ENCODE data around the gene FFAR4.

DNA sequence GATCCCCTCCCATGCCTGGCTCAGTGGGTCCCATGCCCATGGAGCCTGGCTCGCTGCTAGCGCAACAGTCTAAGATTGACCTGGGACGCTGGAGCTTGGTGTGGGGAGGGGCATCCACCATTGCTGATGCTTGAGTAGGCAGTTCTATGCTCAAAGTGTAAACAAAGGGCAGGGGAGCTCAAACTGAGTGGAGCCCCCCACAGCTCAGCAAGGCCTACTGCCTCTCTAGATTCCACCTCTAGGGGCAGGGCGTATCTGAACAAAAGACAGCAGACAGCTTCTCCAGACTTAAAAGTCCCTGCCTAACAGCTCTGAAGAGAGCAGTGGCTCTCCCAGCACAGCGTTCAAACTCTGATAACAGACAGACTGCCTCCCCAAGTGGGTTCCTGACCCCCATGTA is 31.2 kb upstream of the FFAR4 start:
- TF ChIP-seq ZNF274 (IDR thresholded peaks at IDR 0.05; ENCODE audit: low read depth, low read length) (no peak), SUZ12 (IDR thresholded peaks at IDR 0.05; ENCODE audit: extremely low read depth, insufficient read depth, insufficient read length) (no peak), YY1 (IDR thresholded peaks at IDR 0.05; ENCODE audit: insufficient read depth, insufficient read length) (no peak)

All from NT2/D1 (cell line).